GM12878 (cell line): ENCODE data around the gene FOXJ3. TPM values are rescaled to one million over a fixed set of nuclear protein-coding genes. Genes with fewer than 3 reads are reported as not detected.

Source experiments
- ATAC-seq: fragments of 200-7000 bp; cut with Tn5 transposase; 3 replicates; pipeline ENCODE4 v1.9.1; 2020; ENCODE audit warnings: mild to moderate bottlenecking, moderate library complexity
- BruUV-seq: library from RNA; stranded (reverse); fragments of 400-500 nt; replicated peaks from 2 replicates; lab custom pipeline; 2021; lab: Mats Ljungman, UMichigan
- CTCF ChIA-PET: fragments of 300-600 bp; sonication (Branson Sonifier 250); formaldehyde crosslinking; extraction: SDS; loops from one replicate; lab custom pipeline; 2021; ENCODE audit warnings: inconsistent platforms; lab: Yijun Ruan, JAX
- POLR2A ChIA-PET: fragments of 350-600 bp; formaldehyde crosslinking; extraction: SDS; loops from one replicate; lab custom pipeline; 2021; ENCODE audit warnings: inconsistent platforms; lab: Charles Lee
- RAD21 ChIA-PET: fragments of 300-600 bp; sonication (Branson Sonifier 250); formaldehyde crosslinking; loops from one replicate; lab custom pipeline; 2023; ENCODE audit warnings: antibody characterized with exemption; ENCODE audit not compliant: unreplicated experiment; lab: Charles Lee
- SMC1A ChIA-PET: fragments of 300-600 bp; sonication (Branson Sonifier 250); formaldehyde crosslinking; loops from one replicate; lab custom pipeline; 2023; ENCODE audit not compliant: unreplicated experiment, uncharacterized antibody; lab: Charles Lee
- DNase-seq: peaks from one replicate; pipeline ENCODE4 v3.0.0-alpha.2; 2011; ENCODE audit warnings: low read depth, low spot score
- FAIRE-seq: peaks from 3 replicates; lab custom pipeline; 2011; peaks lifted over from hg19 to GRCh38; lab: Jason Lieb, UNC
- H2AFZ ChIP-seq: 2 replicates; pipeline ENCODE4 v1.6.0; 2011; ENCODE audit warnings: low read depth, low read length, control low read depth; ENCODE audit not compliant: control insufficient read depth
- H3K27ac ChIP-seq: 2 replicates; pipeline ENCODE4 v1.5.1; 2011; ENCODE audit warnings: control low read depth; ENCODE audit not compliant: control insufficient read depth, insufficient read depth
- H3K27me3 ChIP-seq, 2 experiments: replicated peaks in 1 of 2; 2 replicates each; pipeline versions ENCODE4 v1.6.0 to v1.6.1; 2011; ENCODE audit warnings: low read length in 1 of 2; ENCODE audit not compliant: control insufficient read depth in 2 of 2, insufficient read depth in 2 of 2
- H3K36me3 ChIP-seq, 2 experiments: 2 replicates each; pipeline ENCODE4 v1.5.1; 2011; ENCODE audit warnings: low read length in 1 of 2; ENCODE audit not compliant: control insufficient read depth in 2 of 2, insufficient read depth in 2 of 2
- H3K4me1 ChIP-seq: 2 replicates; pipeline ENCODE4 v1.6.1; 2011; ENCODE audit warnings: mild to moderate bottlenecking, low read length, moderate library complexity, mixed read lengths; ENCODE audit not compliant: control insufficient read depth, insufficient read depth
- H3K4me2 ChIP-seq: 2 replicates; pipeline ENCODE4 v1.6.0; 2011; ENCODE audit warnings: control low read depth; ENCODE audit not compliant: control insufficient read depth, insufficient read depth
- H3K4me3 ChIP-seq: fragments of 200-600 bp; sonication (generic); 2 replicates; pipeline ENCODE4 v1.5.1; 2016
- H3K79me2 ChIP-seq: 2 replicates; pipeline ENCODE4 v1.6.0; 2011; ENCODE audit warnings: low read length; ENCODE audit not compliant: control insufficient read depth, insufficient read depth
- H3K9ac ChIP-seq: 2 replicates; pipeline ENCODE4 v1.8.0; 2011; ENCODE audit warnings: low read length, control low read depth, mixed read lengths; ENCODE audit not compliant: control insufficient read depth, insufficient read depth
- H3K9me3 ChIP-seq: replicated peaks from 3 replicates; pipeline ENCODE4 v1.5.1; 2011; ENCODE audit warnings: mild to moderate bottlenecking, low read length; ENCODE audit not compliant: control insufficient read depth, insufficient read depth
- H4K20me1 ChIP-seq: 2 replicates; pipeline ENCODE4 v1.6.0; 2011; ENCODE audit not compliant: control insufficient read depth, insufficient read depth
- BCL11A ChIP-seq: IDR thresholded peaks from 2 replicates; pipeline ENCODE4 v1.6.1; 2011; ENCODE audit warnings: low read depth, low read length
- CTCF ChIP-seq, 3 experiments: IDR thresholded peaks in 2 of 3; conservative IDR thresholded peaks in 1 of 3; 2 replicates each; pipeline ENCODE4 v1.5.1; 2011; ENCODE audit warnings: low read depth in 3 of 3, low read length in 3 of 3, mild to moderate bottlenecking in 3 of 3, control low read depth in 2 of 3, moderate library complexity in 2 of 3, inconsistent platforms in 1 of 3, mixed read lengths in 1 of 3; ENCODE audit not compliant: control insufficient read depth in 2 of 3, insufficient read depth in 1 of 3; ENCODE audit errors: extremely low read depth in 1 of 3
- ETV6 ChIP-seq, 2 experiments: fragments of 450-650 bp in 1 of 2; IDR thresholded peaks in 1 of 2; conservative IDR thresholded peaks in 1 of 2; 2 replicates each; pipeline ENCODE4 v1.6.1; 2014; ENCODE audit warnings: antibody characterized with exemption in 1 of 2, borderline replicate concordance in 1 of 2, low read depth in 1 of 2, mild to moderate bottlenecking in 1 of 2, moderate library complexity in 1 of 2
- GATAD2B ChIP-seq: fragments of 450-650 bp; conservative IDR thresholded peaks from 2 replicates; pipeline ENCODE4 v1.6.1; 2017; ENCODE audit warnings: low read depth, mild to moderate bottlenecking, moderate library complexity
- POU2F2 ChIP-seq: IDR thresholded peaks from 3 replicates; pipeline ENCODE4 v1.6.1; 2011; ENCODE audit warnings: low read depth, mild to moderate bottlenecking, low read length, borderline replicate concordance
- RAD21 ChIP-seq: IDR thresholded peaks from 2 replicates; pipeline ENCODE4 v1.6.1; 2011; ENCODE audit warnings: mild to moderate bottlenecking, low read depth, low read length, moderate library complexity; ENCODE audit not compliant: insufficient read depth
- SIN3A ChIP-seq: IDR thresholded peaks from 2 replicates; pipeline ENCODE4 v1.6.1; 2012; ENCODE audit warnings: low read depth, low read length, improper control_type of control experiment
- SMC3 ChIP-seq: IDR thresholded peaks from 2 replicates; pipeline ENCODE4 v1.6.1; 2011; ENCODE audit warnings: low read length, improper control_type of control experiment, borderline replicate concordance
- YY1 ChIP-seq: IDR thresholded peaks from 2 replicates; pipeline ENCODE4 v1.6.1; 2011; ENCODE audit warnings: low read depth, mild to moderate bottlenecking, low read length
- ZBTB4 ChIP-seq: fragments of 450-650 bp; formaldehyde crosslinking; IDR thresholded peaks from 2 replicates; pipeline ENCODE4 v1.4.0; 2022; ENCODE audit warnings: mild to moderate bottlenecking, moderate library complexity
- ZZZ3 ChIP-seq: IDR thresholded peaks from 2 replicates; pipeline ENCODE4 v1.6.1; 2011; ENCODE audit warnings: low read depth; ENCODE audit not compliant: control insufficient read depth, insufficient read length
- WGBS: methylation state at CpG from one replicate; pipeline ENCODE4 v1.1.6; 2016; ENCODE audit warnings: low lambda C conversion rate; ENCODE audit not compliant: insufficient replicate concordance, insufficient coverage; ENCODE audit errors: missing lambda C conversion rate; 5-methylcytosine and 5-hydroxymethylcytosine counted together
- in situ Hi-C: fragments of 300-500 bp; cut with MboI; formaldehyde crosslinking; loops from 9 replicates; pipeline ENCODE4 v1.14.3; 2018; ENCODE audit warnings: mixed read lengths
- intact Hi-C: fragments of 100-400 bp; cut with micrococcal nuclease; formaldehyde crosslinking; loops from one replicate; pipeline ENCODE4 v1.14.2; 2022; ENCODE audit not compliant: unreplicated experiment
- polyA plus RNA-seq, 11 experiments: library from polyadenylated mRNA; depleted of rRNA in 4 of 11; unstranded in 6 of 11; stranded (reverse) in 5 of 11; fragments of >200 nt; fragmentation: Nextera tagmentation in 4 of 11; fragmentation: Illumina TruSeq in 1 of 11; extraction: Ambion mirVana in 4 of 11; extraction: Trizol in 1 of 11; gene quantifications; 1 replicate in 1 of 11; 2 replicates in 10 of 11; pipeline versions ENCODE4 v1.2.1 to v1.2.3, GENCODE V29; 2011 to 2016; ENCODE audit warnings: inconsistent platforms in 2 of 11, missing spikeins in 2 of 11, low read depth in 1 of 11
- total RNA-seq, 4 experiments: library from RNA; depleted of rRNA in 3 of 4; stranded (reverse); fragments of >200 nt in 3 of 4; fragmentation: Illumina TruSeq in 1 of 4; extraction: Trizol in 1 of 4; gene quantifications; 2 replicates each; pipeline versions ENCODE4 v1.2.1 to v1.2.3, GENCODE V29; 2013 to 2021

FOXJ3 gene
- total and polyA plus RNA-seq, 10 of the 15 experiments (the other 5 are each of a cell fraction or from before 2014, with no cell fraction given), result 9.5 to 54.2 (median 24.7) TPM

DNA sequence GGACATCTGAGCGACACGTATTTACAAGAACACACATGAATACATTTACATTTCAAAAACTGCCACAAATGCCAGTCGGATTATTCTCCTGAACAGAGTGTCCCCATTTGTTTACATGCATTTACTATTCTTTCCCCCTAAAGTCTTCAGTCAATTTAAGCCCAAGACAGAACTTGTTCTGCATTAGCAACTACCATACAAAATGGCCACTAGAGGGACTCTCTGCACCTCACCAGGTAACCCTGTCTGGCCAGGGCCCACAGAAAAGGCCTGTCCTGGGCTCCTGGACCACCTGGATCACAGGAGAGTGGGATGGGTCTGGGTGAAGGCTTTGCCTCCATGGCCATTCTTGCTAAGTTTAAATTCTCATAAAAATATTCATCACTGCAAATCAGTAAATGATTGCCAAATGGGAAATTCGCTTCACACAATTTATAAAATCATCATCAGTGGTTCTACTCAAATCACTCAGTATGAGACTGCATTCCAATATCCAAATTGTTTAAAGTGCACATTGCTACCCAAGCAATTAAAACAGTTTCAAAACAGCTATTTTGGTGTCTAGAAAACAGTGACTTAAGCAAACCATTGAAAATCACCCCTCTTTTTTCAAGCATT is 158.0 kb downstream of the FOXJ3 start:
- no peak for DNase-seq
- H3K4me2 ChIP-seq, result no peak overlapping the region
- peak; percentile 82 for ATAC-seq
- H3K36me3 ChIP-seq, result peaks cover 0 to 19% of the 10 kb centered on the region in 2 experiments
- intact Hi-C loops (loop anchor here (5.0 to 10.0 kb wide), 2 partner anchors 160 to 288 kb away; partner anchors contain the start of genes CCDC30 and FOXJ3), in situ Hi-C loops (loop anchor here (10.0 kb wide), 1 partner anchor 602 kb away; no protein-coding TSS in a partner anchor)
- 71% methylated on average over 4 of the region's 4 CpGs for WGBS
- CTCF ChIA-PET, result interaction anchor here (1.0 to 2.4 kb wide), 5 partner anchors 96 to 899 kb away, joined by 3 to 15 read pairs (median 3); partner anchors contain the start of gene FOXJ3
- H2AFZ ChIP-seq, result no peak overlapping the region
- BruUV-seq, result TSS peak; percentile 28
- POLR2A ChIA-PET, result no interaction called here
- H3K9me3 ChIP-seq, result no peaks in the 10 kb centered on the region
- no peak overlapping the region for H3K27ac ChIP-seq
- SMC1A ChIA-PET, result interaction anchor here (0.6 to 1.0 kb wide), 3 partner anchors 88 to 224 kb away, joined by 3 to 5 read pairs (median 3); no protein-coding TSS in a partner anchor
- RAD21 ChIA-PET, result interaction anchor here (0.6 kb wide), 1 partner anchor 601 kb away, joined by 3 read pairs; no protein-coding TSS in a partner anchor
- H3K9ac ChIP-seq, result no peak overlapping the region
- H4K20me1 ChIP-seq, result no peaks in the 10 kb centered on the region
- H3K27me3 ChIP-seq, result no peaks in the 10 kb centered on the region
- no peaks in the 10 kb centered on the region for H3K4me1 ChIP-seq
- TF ChIP-seq BCL11A, result no peak
- no peak for TF ChIP-seq ETV6 (conservative IDR thresholded peaks at IDR 0.05 in 1 of 2, IDR thresholded peaks at IDR 0.05 in 1 of 2; ENCODE audit: borderline replicate concordance in 1 of 2, low read depth in 1 of 2)
- peak; percentile 74 to 84 (median 82) for TF ChIP-seq CTCF (IDR thresholded peaks at IDR 0.05 in 2 of 3, conservative IDR thresholded peaks at IDR 0.05 in 1 of 3; ENCODE audit: control insufficient read depth in 2 of 3, extremely low read depth in 1 of 3, insufficient read depth in 1 of 3, low read depth in 3 of 3, low read length in 3 of 3)
- peak; percentile 44; the same call in 1 of the 2 replicates for TF ChIP-seq YY1
- no peak for TF ChIP-seq SIN3A
- TF ChIP-seq ZBTB4, result no peak
- TF ChIP-seq SMC3, result peak; percentile 66
- no peak for TF ChIP-seq GATAD2B
- peak; percentile 81 for TF ChIP-seq RAD21
- TF ChIP-seq ZZZ3, result no peak
- TF ChIP-seq POU2F2, result 0 out of 3 replicates have a peak, but pooled peaks have one; percentile 13
- no peak overlapping the region for H3K4me3 ChIP-seq
- H3K79me2 ChIP-seq, result no peaks in the 10 kb centered on the region
- no peak for FAIRE-seq
